Measurements from ENCODE around the gene MAPK10.

Gene MAPK10
- 0.04 to 0.84 reads per million in 2 experiments for total RNA-seq

- peak; percentile 27 for DNase-seq (ENCODE audit: low read depth)
These were observed at the start of gene MAPK10 for GRCh38 chr4:86359944-86360478. Gene MAPK10 (minus strand): TSS chr4:86360053.

- no peak for DNase-seq (ENCODE audit: low read depth)
These were observed 43.7 kb upstream of the MAPK10 start for GRCh38 chr4:86403575-86403974.

- no peak for DNase-seq (ENCODE audit: low read depth)
These were observed 42.0 kb upstream of the MAPK10 start for GRCh38 chr4:86401826-86402225.

GRCh38 chr4:86400216-86400615 lies 40.4 kb upstream of the MAPK10 start:
- no peak for DNase-seq (ENCODE audit: low read depth)

- no peak for DNase-seq (ENCODE audit: low read depth)
These were observed 38.3 kb upstream of the MAPK10 start for GRCh38 chr4:86398187-86398586.

GRCh38 chr4:86393749-86394148 lies 33.9 kb upstream of the MAPK10 start:
- DNase-seq (ENCODE audit: low read depth) = no peak

- no peak for DNase-seq (ENCODE audit: low read depth)
These were observed 29.8 kb upstream of the MAPK10 start for GRCh38 chr4:86389664-86390063.

GRCh38 chr4:86388252-86388651 lies 28.4 kb upstream of the MAPK10 start:
- no peak for DNase-seq (ENCODE audit: low read depth)

- DNase-seq (ENCODE audit: low read depth) = no peak
These were observed 27.1 kb upstream of the MAPK10 start for GRCh38 chr4:86386817-86387415.

- DNase-seq (ENCODE audit: low read depth) = no peak
These were observed 26.3 kb upstream of the MAPK10 start for GRCh38 chr4:86386201-86386600.

- DNase-seq (ENCODE audit: low read depth) = no peak
These were observed 21.6 kb upstream of the MAPK10 start for GRCh38 chr4:86381431-86381830.

- no peak for DNase-seq (ENCODE audit: low read depth)
These were observed 20.4 kb upstream of the MAPK10 start for GRCh38 chr4:86380181-86380724.

GRCh38 chr4:86376850-86377249 lies 17.0 kb upstream of the MAPK10 start:
- no peak for DNase-seq (ENCODE audit: low read depth)

GRCh38 chr4:86368433-86368832 lies 8.6 kb upstream of the MAPK10 start:
- DNase-seq (ENCODE audit: low read depth) = no peak

GRCh38 chr4:86367577-86367976 lies 7.7 kb upstream of the MAPK10 start:
- DNase-seq (ENCODE audit: low read depth) = no peak

- no peak for DNase-seq (ENCODE audit: low read depth)
These were observed 7.1 kb upstream of the MAPK10 start for GRCh38 chr4:86366920-86367319.

GRCh38 chr4:86362510-86362909 lies 2.7 kb upstream of the MAPK10 start:
- DNase-seq (ENCODE audit: low read depth) = no peak

- DNase-seq (ENCODE audit: low read depth) = no peak
These were observed 1.6 kb downstream of the MAPK10 start for GRCh38 chr4:86358257-86358656.

- DNase-seq (ENCODE audit: low read depth) = no peak
These were observed 2.2 kb downstream of the MAPK10 start for GRCh38 chr4:86357608-86358007.

- no peak for DNase-seq (ENCODE audit: low read depth)
These were observed 3.2 kb downstream of the MAPK10 start for GRCh38 chr4:86356425-86357210.

GRCh38 chr4:86354390-86354789 lies 5.5 kb downstream of the MAPK10 start:
- DNase-seq (ENCODE audit: low read depth) = no peak

GRCh38 chr4:86346320-86346719 lies 13.5 kb downstream of the MAPK10 start:
- no peak for DNase-seq (ENCODE audit: low read depth)

- DNase-seq (ENCODE audit: low read depth) = no peak
These were observed 15.7 kb downstream of the MAPK10 start for GRCh38 chr4:86344127-86344526.
